ENCODE data around the gene UBE3A. TPM values are rescaled to one million over a fixed set of nuclear protein-coding genes. Genes with fewer than 3 reads are reported as not detected.

Gene UBE3A
- polyA plus RNA-seq (2012; rRNA removed): 9.7 and 11.3 TPM in 2 replicates
- 11.6 and 18.0 TPM in 2 replicates for polyA plus RNA-seq (2012; cell fraction: cytosol; rRNA removed)
- 17.4 and 25.7 TPM in 2 replicates for polyA plus RNA-seq (2012; cell fraction: nucleus; rRNA removed)

- Histone ChIP-seq H3K27ac (ENCODE audit: low read depth in 2 of 2, low read length in 1 of 2) (peak within 1 kb of the TSS; percentile 90 to 93), H3K36me3 (replicated peaks in 1 of 2; ENCODE audit: control insufficient read depth in 1 of 2, insufficient read depth in 2 of 2, low read length in 1 of 2) (peaks cover 2 to 9% of the 10 kb centered on the region in 2 experiments), H3K9ac (peak within 1 kb of the TSS; percentile 99), H3K4me2 (peak within 1 kb of the TSS; percentile 91), H2AFZ (ENCODE audit: low read depth) (peak within 1 kb of the TSS; percentile 98), H3K4me1 (ENCODE audit: control insufficient read depth in 1 of 2, insufficient read depth in 2 of 2, low read depth in 1 of 2, low read length in 1 of 2) (peaks cover 9 to 10% of the 10 kb centered on the region in 2 experiments; a peak in 3 of 4 replicates), H3K4me3 (ENCODE audit: low read depth in 2 of 2, low read length in 1 of 2) (peak within 1 kb of the TSS; percentile 86 to 96), H3F3A (replicated peaks; ENCODE audit: insufficient read depth) (no peaks in the 10 kb centered on the region), H3K27me3 (ENCODE audit: insufficient read depth) (no peaks in the 10 kb centered on the region), H3K9me3 (no peaks in the 10 kb centered on the region), H3K9me2 (no peaks in the 10 kb centered on the region), H3K79me2 (ENCODE audit: insufficient read depth) (peaks cover 50% of the 10 kb centered on the region), H4K20me1 (ENCODE audit: insufficient read depth) (peaks cover 44% of the 10 kb centered on the region)
- ChIA-PET CTCF (interaction anchor here (1.7 kb wide), 1 partner anchor 12 kb away, joined by 7 read pairs; no protein-coding TSS in a partner anchor), POLR2A (interaction anchor here (1.3 kb wide), 1 partner anchor 42 kb away, joined by 4 read pairs; no protein-coding TSS in a partner anchor)
- DNase-seq: peak; percentile 95
- WGBS (ENCODE audit: low lambda C conversion rate): 7% methylated on average over 12 of the region's 97 CpGs
- peak; percentile 25; the same call in 1 of the 2 replicates for TF ChIP-seq MAX (IDR thresholded peaks at IDR 0.05; ENCODE audit: low read depth)
- no peak for TF ChIP-seq GATA2 (CRISPR knock-in tag; IDR thresholded peaks at IDR 0.05)
- 0 out of 2 replicates have a peak, but pooled peaks have one; percentile 19 for TF ChIP-seq SMC3 (IDR thresholded peaks at IDR 0.05; ENCODE audit: low read depth, low read length)
- peak; percentile 45 for TF ChIP-seq NRF1 (IDR thresholded peaks at IDR 0.05; ENCODE audit: low read depth, low read length)
- peak; percentile 82; the same call in 1 of the 2 replicates for TF ChIP-seq TAF1 (IDR thresholded peaks at IDR 0.05; ENCODE audit: borderline replicate concordance, low read depth, low read length)
- no peak for TF ChIP-seq RCOR1 (IDR thresholded peaks at IDR 0.05; ENCODE audit: low read length)
- no peak for TF ChIP-seq PBX3 (IDR thresholded peaks at IDR 0.05)
- TF ChIP-seq MXI1 (IDR thresholded peaks at IDR 0.05; ENCODE audit: low read depth, low read length): peak; percentile 54; the same call in 1 of the 2 replicates
- TF ChIP-seq POLR2AphosphoS5 (IDR thresholded peaks at IDR 0.05; ENCODE audit: low read depth, low read length): peak; percentile 91
- TF ChIP-seq RXRA (IDR thresholded peaks at IDR 0.05; ENCODE audit: borderline replicate concordance, low read depth): no peak
- TF ChIP-seq TCF12 (IDR thresholded peaks at IDR 0.05): no peak
- TF ChIP-seq ZBTB33 (IDR thresholded peaks at IDR 0.05; ENCODE audit: borderline replicate concordance, low read depth): peak; percentile 87
- no peak for TF ChIP-seq EZH2phosphoT487 (IDR thresholded peaks at IDR 0.05; ENCODE audit: borderline replicate concordance, low read depth)
- peak; percentile 93 for TF ChIP-seq CHD2 (IDR thresholded peaks at IDR 0.05; ENCODE audit: low read length, partially characterized antibody)
- no peak for TF ChIP-seq CTCF (IDR thresholded peaks at IDR 0.05)
- no peak for TF ChIP-seq JUND (IDR thresholded peaks at IDR 0.05)
- peak; percentile 88 for TF ChIP-seq YY1 (IDR thresholded peaks at IDR 0.05; ENCODE audit: low read depth)
- no peak for TF ChIP-seq ELF1 (IDR thresholded peaks at IDR 0.05)
- peak; percentile 60 for TF ChIP-seq RAD21 (IDR thresholded peaks at IDR 0.05; ENCODE audit: low read length)
- no peak for TF ChIP-seq USF2 (IDR thresholded peaks at IDR 0.05; ENCODE audit: borderline replicate concordance, low read depth, low read length)
- TF ChIP-seq GABPA (IDR thresholded peaks at IDR 0.05; ENCODE audit: low read depth): no peak
- 0 out of 2 replicates have a peak, but pooled peaks have one; percentile 6 for TF ChIP-seq REST (IDR thresholded peaks at IDR 0.05; ENCODE audit: low read depth, low read length)
- no peak for TF ChIP-seq FOXM1 (IDR thresholded peaks at IDR 0.05; ENCODE audit: low read depth)
These were observed at the start of gene UBE3A for GRCh38 chr15:25438601-25439368. TSS of gene UBE3A (minus strand) at chr15:25439024. CDS start at chr15:25409107, 29,917 bp downstream.

Measured in SK-N-SH (cell line).